ENCODE results near the gene GVQW3.

DNA sequence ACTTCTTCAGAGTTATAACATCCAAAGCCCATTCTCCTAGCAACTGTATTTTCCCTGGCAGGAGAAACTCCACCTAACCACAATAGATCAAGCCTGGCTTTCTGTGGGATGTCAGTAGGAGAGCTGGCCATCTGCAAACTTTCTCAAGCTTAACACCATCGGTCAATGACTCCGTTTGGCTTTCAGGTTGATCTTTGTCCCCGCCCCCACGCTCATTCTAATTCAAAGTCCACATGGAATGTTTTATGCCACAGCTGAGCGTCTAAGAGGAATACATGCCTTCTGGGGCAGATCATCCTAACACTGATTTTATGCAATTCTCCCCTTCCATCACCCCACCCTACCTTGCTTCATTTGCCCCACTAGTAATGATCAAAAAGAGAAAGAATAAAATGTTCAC is 4.8 kb downstream of the GVQW3 start:
- TF ChIP-seq CTCF (IDR thresholded peaks at IDR 0.05) (no peak), POLR2A (IDR thresholded peaks at IDR 0.05) (no peak)

All from heart left ventricle (tissue), 13 donors.